GM21381 (cell line): ENCODE results near the gene ERBB4.

Experiments used
- ATAC-seq: cut with Tn5 transposase; IDR thresholded peaks from one replicate; pipeline ENCODE4 v1.9.1; 2021; ENCODE audit warnings: mild to moderate bottlenecking, moderate library complexity; ENCODE audit not compliant: unreplicated experiment

ERBB4 gene

GRCh38 chr2:212538305-212539071, at the start of gene ERBB4:
Gene ERBB4, minus strand, starts transcription at chr2:212538802. Its CDS starts 272 bp downstream, at chr2:212538530.
- ATAC-seq, result no peak

- ATAC-seq, result no peak
Measured at GRCh38 chr2:212580117-212580516, 41.5 kb upstream of the ERBB4 start.

GRCh38 chr2:212556296-212556695, 17.7 kb upstream of the ERBB4 start:
- no peak for ATAC-seq

GRCh38 chr2:212554233-212554632, 15.6 kb upstream of the ERBB4 start:
- ATAC-seq, result no peak

GRCh38 chr2:212549941-212550340, 11.3 kb upstream of the ERBB4 start:
- no peak for ATAC-seq

GRCh38 chr2:212549463-212549862, 10.9 kb upstream of the ERBB4 start:
- no peak for ATAC-seq

- no peak for ATAC-seq
Measured at GRCh38 chr2:212548455-212548819, 9.8 kb upstream of the ERBB4 start.

GRCh38 chr2:212547716-212548454, 9.3 kb upstream of the ERBB4 start:
- no peak for ATAC-seq

- ATAC-seq, result no peak
Measured at GRCh38 chr2:212546669-212547068, 8.1 kb upstream of the ERBB4 start.

- ATAC-seq, result no peak
Measured at GRCh38 chr2:212540341-212540740, 1.7 kb upstream of the ERBB4 start.

- ATAC-seq, result no peak
Measured at GRCh38 chr2:212539072-212539880, 674 bp upstream of the ERBB4 start.

GRCh38 chr2:212537726-212538304, 787 bp downstream of the ERBB4 start:
- ATAC-seq, result no peak

GRCh38 chr2:212536817-212537725, 1.5 kb downstream of the ERBB4 start:
- ATAC-seq, result no peak

- ATAC-seq, result no peak
Measured at GRCh38 chr2:212535996-212536816, 2.4 kb downstream of the ERBB4 start.

GRCh38 chr2:212534336-212534735, 4.3 kb downstream of the ERBB4 start:
- no peak for ATAC-seq

GRCh38 chr2:212532585-212532984, 6.0 kb downstream of the ERBB4 start:
- ATAC-seq, result no peak

- no peak for ATAC-seq
Measured at GRCh38 chr2:212532087-212532486, 6.5 kb downstream of the ERBB4 start.

- ATAC-seq, result no peak
Measured at GRCh38 chr2:212531499-212531898, 7.1 kb downstream of the ERBB4 start.

- ATAC-seq, result no peak
Measured at GRCh38 chr2:212530991-212531390, 7.6 kb downstream of the ERBB4 start.
